ENCODE data around the gene KRTAP3-2.

GRCh38 chr17:41003926-41004325, 4.2 kb upstream of the KRTAP3-2 start:
- TF ChIP-seq CTCF (conservative IDR thresholded peaks at IDR 0.05; ENCODE audit: low read length), result no peak
- no peak for TF ChIP-seq EZH2phosphoT487 (IDR thresholded peaks at IDR 0.05; ENCODE audit: borderline replicate concordance, low read depth, low read length)

All from OCI-LY7 (cell line).